ENCODE data around the gene SMOC2. TPM values are rescaled to one million over a fixed set of nuclear protein-coding genes. Genes with fewer than 3 reads are reported as not detected.

SMOC2 gene
- total RNA-seq, 1 donor: not detected

- TF ChIP-seq CTCF (IDR thresholded peaks at IDR 0.05; ENCODE audit: insufficient read depth, low read depth, low read length): no peak
- no peak overlapping the region for H3K4me3 ChIP-seq (ENCODE audit: low read depth, low read length)
- no peak for DNase-seq (ENCODE audit: low read depth)
These were observed 40.9 kb upstream of the SMOC2 start for GRCh38 chr6:168400037-168400436.

GRCh38 chr6:168403370-168404005, 37.5 kb upstream of the SMOC2 start:
- H3K4me3 ChIP-seq (ENCODE audit: low read depth, low read length): no peak overlapping the region

GRCh38 chr6:168404560-168404959, 36.4 kb upstream of the SMOC2 start:
- no peak for DNase-seq (ENCODE audit: low read depth)
- no peak for TF ChIP-seq CTCF (IDR thresholded peaks at IDR 0.05; ENCODE audit: insufficient read depth, low read depth, low read length)
- H3K4me3 ChIP-seq (ENCODE audit: low read depth, low read length): no peak overlapping the region

More at GRCh38 chr6:168403370-168404005, 37.5 kb upstream of the SMOC2 start:
- DNase-seq (ENCODE audit: low read depth): no peak
- TF ChIP-seq CTCF (IDR thresholded peaks at IDR 0.05; ENCODE audit: insufficient read depth, low read depth, low read length): no peak

- H3K4me3 ChIP-seq (ENCODE audit: low read depth, low read length): no peak overlapping the region
- no peak for DNase-seq (ENCODE audit: low read depth)
- no peak for TF ChIP-seq CTCF (IDR thresholded peaks at IDR 0.05; ENCODE audit: insufficient read depth, low read depth, low read length)
These were observed 33.1 kb upstream of the SMOC2 start for GRCh38 chr6:168407842-168408241.

- no peak for DNase-seq (ENCODE audit: low read depth)
- no peak for TF ChIP-seq CTCF (IDR thresholded peaks at IDR 0.05; ENCODE audit: insufficient read depth, low read depth, low read length)
- no peak overlapping the region for H3K4me3 ChIP-seq (ENCODE audit: low read depth, low read length)
These were observed 32.4 kb upstream of the SMOC2 start for GRCh38 chr6:168408504-168409136.

- DNase-seq (ENCODE audit: low read depth): no peak
- TF ChIP-seq CTCF (IDR thresholded peaks at IDR 0.05; ENCODE audit: insufficient read depth, low read depth, low read length): no peak
- no peak overlapping the region for H3K4me3 ChIP-seq (ENCODE audit: low read depth, low read length)
These were observed 30.9 kb upstream of the SMOC2 start for GRCh38 chr6:168410035-168410434.

Measured in fibroblast of villous mesenchyme (primary cell).